OCI-M2 (cell line): ENCODE results near the gene SCG2.

Experiments
- DNase-seq: peaks from one replicate; lab custom pipeline; 2025; ENCODE audit not compliant: unreplicated experiment; lab: John Stamatoyannopoulos, UW

The SCG2 gene, protein sequence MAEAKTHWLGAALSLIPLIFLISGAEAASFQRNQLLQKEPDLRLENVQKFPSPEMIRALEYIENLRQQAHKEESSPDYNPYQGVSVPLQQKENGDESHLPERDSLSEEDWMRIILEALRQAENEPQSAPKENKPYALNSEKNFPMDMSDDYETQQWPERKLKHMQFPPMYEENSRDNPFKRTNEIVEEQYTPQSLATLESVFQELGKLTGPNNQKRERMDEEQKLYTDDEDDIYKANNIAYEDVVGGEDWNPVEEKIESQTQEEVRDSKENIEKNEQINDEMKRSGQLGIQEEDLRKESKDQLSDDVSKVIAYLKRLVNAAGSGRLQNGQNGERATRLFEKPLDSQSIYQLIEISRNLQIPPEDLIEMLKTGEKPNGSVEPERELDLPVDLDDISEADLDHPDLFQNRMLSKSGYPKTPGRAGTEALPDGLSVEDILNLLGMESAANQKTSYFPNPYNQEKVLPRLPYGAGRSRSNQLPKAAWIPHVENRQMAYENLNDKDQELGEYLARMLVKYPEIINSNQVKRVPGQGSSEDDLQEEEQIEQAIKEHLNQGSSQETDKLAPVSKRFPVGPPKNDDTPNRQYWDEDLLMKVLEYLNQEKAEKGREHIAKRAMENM

GRCh38 chr2:223601932-223602666 is at the start of gene SCG2:
Gene SCG2 (minus strand): TSS chr2:223602361. CDS start chr2:223599282, 3,079 bp downstream.
- DNase-seq: no peak

DNA sequence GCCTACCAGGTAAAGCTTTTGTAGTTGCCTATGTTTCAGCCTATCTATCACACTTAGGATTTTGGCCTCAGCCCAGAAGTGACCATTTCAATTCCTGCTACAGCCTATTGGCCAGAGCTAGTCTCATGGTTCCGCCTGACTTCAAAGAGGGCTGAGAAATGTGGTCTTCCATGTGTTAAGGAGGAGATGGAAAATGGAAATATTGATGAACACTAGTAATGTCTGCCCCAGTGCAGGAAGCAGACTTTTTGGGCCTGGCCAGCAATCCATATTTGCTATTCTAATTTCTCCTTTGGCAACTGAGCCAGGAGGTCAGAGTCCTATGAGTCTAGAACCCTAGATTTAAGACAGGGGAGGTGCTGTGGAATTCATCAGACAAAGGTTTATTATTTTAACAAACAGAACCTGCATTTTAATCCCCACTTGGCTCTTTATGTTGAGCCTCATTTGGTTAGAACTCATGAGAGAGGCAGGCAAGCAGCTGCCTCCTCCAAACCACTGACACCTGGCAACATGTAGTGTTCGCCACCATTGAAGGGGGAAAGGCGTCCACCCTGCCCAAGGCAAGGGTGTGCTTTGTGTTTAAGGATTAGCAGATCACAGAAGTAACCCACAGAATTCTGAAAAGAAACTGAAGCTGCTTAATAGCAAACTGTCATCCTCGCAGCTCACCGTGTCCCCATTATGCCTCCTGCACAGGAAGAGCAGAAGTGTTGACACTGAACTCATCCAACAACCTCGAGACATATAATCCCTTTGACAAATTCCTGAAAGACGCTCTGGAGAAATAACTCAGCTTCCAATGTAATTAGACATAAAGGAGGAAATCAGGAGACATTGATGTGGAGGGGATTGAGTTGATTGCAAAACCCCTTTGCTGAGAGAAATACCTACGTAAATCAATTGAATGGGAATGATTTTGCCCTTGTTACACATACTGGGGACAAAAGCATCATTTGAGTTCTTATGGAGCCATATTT is 47.7 kb upstream of the SCG2 start:
- no peak for DNase-seq

GRCh38 chr2:223648755-223649154 is 46.6 kb upstream of the SCG2 start:
- DNase-seq: no peak

DNA sequence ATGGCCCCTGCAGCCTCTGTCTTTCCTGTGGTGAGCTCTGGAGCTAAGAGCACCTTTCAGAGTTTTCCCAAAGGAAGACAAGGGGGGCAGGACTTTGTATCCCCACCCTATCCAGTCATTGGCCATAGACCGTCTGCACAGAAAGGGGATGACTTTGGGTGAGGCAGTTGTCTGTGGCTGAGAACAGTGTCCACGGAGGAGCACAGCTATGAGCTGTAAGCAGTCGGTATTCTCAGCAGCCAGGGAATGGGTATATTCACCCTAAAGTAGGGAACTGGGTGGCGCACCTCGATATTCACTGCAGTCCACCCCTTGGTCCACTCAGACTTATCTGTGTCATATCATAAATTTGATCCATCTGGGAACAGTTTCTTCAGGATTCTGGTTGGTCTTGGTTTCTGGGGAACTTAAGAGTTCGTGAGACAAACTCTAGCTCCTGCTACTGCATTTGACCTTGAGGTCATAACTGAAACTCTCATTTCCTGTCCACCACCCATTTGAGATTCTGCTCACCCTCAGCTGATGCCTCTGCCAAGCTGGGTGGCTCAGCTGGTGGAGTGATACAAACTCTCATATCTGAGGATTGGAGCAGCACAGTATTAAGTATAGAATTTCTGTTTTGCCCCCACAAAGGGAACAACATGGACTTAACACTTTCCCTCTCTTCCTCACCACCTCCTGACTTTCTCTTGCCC is 45.2 kb upstream of the SCG2 start:
- DNase-seq: no peak

DNA sequence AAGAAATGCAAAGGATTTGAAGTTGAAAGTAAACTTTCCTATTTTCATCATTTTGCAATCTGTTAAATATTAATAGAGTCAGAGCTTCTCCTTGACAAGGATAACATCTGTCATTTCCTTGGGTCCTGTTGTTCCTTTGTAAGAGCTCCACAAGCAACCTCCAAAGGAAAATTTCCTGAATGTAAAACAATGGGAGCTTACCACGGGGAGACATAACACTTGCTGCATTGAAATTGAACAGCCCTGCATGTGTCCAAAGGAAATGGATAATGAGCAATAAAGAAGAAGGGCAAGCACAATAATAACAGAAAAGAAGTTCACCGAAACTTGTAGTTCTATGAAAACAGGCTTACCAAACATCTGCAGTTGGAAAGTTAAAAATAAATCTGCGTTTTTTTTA is 42.0 kb upstream of the SCG2 start:
- DNase-seq: no peak

- no peak for DNase-seq
Observed at GRCh38 chr2:223643309-223643708, 41.1 kb upstream of the SCG2 start.

GRCh38 chr2:223642506-223642905 is 40.3 kb upstream of the SCG2 start:
- no peak for DNase-seq

DNA sequence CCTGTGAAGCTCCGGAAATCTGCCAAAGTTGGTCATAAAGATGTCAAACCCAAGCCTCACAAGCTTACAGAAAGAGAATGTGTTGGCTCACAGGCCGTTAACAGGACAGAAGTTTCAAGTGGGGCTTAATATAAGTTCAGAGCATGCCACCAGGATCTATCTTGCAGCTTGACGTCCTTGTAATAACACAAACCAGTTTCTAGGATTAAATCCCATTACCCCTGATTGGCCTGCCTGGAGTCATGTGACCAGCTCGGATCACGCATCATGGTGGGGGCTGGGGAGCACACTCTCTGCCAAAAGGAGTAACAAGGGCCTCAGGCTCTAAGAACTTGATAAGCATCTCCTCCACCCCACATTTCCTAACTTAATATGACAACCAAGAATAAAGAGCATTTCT is 38.9 kb upstream of the SCG2 start:
- no peak for DNase-seq

DNA sequence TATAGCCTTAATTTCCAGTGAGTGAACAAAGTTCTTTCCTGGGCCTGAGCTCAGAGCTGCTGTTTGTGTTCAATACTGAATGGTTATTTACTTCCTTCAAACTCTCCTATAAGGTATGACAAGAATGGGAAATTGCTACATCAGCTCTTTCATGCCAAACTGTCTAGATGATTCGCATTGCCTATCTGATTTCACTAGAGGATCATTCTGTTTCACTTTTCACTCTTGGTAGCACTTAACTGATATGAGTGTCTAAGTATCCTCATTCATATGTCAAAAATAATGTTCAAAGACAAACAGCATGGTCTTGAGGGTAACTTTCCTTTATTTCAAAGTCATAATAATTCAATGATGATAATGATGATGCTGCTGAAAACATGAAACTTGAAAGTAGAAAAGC is 32.9 kb upstream of the SCG2 start:
- DNase-seq: no peak

DNA sequence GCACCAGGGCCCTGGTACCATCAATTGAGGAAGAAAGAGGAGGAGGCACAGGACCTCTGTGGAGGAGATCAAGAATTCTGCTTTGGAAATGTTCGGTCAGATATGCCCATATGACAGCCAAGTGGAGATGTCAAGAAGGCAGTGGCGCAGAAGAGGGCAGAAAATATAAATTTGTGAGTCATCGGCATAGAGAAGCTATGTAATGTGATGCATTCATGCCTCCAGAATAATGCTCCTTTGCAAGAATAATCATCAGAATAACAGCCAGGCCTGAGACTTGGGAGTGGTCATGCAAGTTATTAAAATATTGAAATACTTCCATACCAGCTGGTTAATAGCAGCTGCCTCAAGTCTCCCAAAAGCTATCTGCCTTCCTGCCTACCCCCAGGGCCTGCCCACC is 32.1 kb upstream of the SCG2 start:
- DNase-seq: no peak

DNA sequence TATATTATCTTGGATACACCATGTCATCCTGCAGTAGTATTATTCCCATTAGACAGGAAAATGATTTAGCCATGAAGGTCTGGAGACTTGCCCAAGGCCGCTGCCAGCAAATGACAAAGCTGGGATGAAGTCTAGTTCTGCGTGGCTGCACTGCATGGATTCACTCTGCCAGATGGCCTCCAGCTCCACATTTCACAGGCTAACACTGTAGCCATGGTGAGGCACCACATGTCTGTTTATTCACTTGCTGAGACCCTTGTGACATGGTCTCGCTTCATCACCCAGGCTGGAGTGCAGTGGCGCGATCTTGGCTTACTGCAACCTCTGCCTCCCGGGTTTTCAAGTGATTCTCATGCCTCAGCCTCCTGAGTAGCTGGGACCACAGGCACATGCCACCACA is 31.5 kb upstream of the SCG2 start:
- no peak for DNase-seq

DNA sequence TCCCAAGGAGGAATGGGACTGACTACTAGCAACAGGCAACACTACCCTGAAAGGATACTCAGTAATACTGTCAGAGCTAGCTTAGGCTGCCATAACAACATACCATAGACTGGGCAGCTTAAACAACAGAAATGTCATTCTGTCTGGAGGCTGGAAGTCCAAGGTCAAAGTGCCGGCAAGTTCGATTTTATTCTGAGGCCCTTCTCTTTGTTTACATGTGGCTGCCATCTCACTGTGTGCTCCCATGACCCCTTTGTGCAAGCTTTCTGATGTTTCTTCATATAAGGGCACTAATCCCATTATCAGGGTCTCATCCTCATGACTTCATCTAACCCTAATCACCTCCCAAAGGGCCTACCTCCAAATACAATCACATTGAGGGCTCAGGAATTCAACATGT is 30.7 kb upstream of the SCG2 start:
- DNase-seq: no peak

DNA sequence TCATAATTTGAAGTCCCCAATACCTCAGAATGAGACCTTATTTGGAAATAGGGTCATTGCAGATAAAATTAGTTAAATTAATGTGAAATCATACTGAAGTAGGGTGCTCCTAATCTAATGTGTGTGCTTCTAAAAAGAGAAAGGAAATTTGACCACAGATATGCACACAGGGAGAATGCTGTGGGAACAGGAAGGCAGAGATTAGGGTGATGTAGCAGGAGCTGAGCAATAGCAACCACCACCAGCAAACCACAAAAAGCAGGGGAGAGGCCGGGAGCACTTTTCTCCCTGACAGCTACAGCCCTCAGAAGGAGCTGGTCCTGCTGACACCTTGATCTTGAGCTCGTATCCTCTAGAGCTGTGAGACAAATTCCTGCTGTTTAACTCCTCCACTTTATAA is 24.6 kb upstream of the SCG2 start:
- no peak for DNase-seq

DNA sequence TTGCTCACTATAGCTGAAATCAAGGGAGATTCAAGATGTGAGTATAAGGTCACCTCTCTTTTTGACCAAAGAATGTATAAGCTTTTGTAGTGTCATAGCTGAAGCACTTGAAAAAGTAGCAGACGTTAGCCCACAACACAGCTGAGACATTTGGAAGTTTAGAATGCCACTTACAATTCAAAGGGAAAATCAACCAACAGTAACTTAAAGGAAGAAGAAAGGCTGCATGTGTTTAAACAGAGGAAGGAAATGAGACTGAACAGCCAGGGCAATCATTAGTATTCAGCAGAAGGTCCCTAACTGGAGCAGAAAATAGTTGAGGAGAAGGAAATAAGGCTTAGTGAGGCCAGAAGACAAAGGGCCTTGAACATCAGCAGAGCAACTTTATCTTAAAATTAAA is 23.5 kb upstream of the SCG2 start:
- no peak for DNase-seq

- no peak for DNase-seq
Observed at GRCh38 chr2:223621901-223622300, 19.7 kb upstream of the SCG2 start.

DNA sequence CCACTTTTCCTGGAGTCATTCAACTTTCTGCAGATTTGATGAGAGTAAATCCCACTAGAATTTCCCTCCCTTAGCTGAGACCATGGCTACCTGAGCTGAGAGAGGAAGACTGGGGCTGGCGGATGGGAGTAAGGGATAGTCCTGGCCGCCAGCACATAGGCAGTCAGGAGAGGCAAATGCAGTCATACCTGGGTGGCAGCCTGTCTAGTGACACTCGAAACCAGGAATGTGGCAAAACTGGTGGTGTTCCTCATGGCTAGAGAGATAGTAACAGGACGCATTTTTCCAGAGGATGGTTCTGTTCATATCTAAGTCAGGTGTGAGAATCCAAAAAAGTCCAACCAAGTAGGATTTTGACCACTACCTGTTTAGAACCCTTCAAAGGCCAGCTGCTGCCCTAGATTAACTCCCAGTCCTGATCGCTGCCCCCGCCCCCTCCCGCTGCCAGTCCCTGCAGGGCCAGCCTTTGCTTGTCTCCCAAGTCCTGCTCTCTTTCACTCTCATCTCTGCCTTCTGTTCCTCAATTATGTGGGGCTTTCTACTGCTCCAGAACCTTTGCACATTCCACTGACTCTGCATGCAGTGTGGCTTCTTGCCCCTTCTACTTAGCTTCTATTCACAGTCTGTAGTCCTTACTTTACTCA is 17.4 kb upstream of the SCG2 start:
- no peak for DNase-seq

DNA sequence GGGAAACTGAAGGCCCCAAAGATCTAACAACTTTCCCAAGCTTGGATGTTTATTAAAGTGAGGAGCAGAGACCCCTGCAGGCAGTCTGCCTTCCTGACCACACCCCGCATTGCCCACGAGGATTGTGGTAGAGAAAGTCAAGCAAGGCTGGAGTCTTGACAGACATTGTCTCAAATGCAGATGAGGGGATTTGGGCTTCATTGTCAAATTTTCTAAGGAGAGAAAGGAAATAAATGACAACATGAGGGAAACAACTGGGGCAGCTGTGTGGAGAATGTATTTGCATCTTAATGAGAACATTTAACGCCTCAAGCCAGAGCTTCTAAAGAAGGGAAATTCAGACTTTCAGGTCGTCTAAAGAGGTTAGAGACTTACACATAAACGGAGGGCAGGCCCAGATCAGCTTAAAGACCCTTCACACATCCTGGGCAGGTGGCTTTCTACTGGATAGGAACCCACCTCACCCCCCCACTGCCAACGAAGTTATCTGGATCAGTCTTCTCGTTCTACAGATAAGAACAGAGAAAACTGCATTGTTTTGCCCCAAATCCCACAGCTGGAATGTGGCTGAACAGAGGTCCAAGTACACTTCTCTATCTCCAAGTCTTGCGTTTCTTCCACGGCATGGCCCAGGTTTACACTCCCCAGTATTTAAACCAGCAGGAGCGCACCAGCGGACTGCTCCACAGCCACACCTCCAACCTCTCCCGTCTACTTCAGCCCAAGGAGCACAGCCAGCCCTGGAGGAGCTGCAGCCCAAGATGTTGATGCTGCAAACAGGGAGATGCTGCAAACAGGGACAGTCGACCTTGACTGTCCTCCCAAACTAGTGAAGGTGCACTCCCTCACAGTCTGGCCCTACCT is 16.2 kb upstream of the SCG2 start:
- DNase-seq: no peak

DNA sequence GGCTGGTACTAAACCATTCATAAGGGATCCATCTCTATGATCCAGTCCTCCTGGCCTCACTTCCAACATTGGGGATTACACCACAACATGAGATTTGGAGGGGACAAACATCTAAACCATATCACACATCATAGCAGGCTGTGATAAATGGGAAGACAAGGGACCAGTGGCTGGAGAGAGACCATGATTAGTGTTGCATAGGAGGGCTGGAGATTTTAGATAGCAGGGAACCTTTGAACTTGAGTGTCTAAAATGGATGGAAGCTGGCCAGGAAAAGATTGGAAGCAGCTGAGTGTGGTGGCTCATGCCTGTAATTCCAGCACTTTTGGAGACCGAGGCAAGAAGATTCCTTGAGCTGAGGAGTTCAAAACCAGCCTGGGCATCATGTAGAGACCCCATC is 12.4 kb upstream of the SCG2 start:
- DNase-seq: no peak
